ENCODE results near the gene PDS5B. TPM values are rescaled to one million over a fixed set of nuclear protein-coding genes. Genes with fewer than 3 reads are reported as not detected.

PDS5B gene
- polyA plus RNA-seq, 3 donors from 2014 or later = 29.3 to 49.2 (median 48.1) TPM

DNA sequence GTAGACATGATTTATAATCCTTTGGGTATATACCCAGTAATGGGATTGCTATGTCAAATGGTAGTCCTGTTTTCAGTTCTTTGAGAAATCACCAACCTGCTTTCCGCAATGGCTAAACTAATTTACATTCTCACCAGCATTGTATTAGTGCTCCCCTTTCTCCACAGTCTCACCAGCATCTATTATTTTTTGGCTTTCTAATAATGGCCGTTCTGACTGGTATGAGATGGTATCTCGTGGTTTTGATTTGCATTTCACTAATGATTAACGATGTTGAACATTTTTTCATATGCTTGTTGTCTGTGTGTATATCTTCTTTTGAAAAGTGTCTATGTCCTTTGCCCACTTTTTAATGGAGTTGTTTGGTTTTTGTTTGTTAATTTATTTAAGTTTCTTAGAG lies 165.1 kb downstream of the PDS5B start:
- H3K4me1 Mint-ChIP-seq = peaks cover 4 to 6% of the 10 kb centered on the region in 2 donors

DNA sequence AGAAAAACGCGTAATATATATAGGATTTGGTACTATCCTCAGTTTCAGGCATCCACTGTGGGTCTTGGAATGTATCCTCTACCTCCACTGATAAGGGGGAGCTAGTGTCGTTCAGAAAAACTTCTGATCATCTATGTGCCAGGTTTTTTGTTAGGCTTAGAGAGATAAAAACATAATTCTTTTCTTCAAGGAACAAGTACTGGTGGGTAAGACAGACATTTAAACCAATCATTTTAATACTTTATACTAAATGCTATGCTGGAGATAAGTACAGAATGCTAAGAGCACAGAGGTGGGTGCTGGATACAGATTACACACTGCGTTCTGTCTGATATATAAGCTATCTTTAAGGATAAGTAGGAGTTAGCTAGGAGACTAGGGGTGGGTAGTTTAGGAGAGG lies 166.1 kb downstream of the PDS5B start:
- Mint-ChIP-seq H3K4me3 (no peak overlapping the region), H3K36me3 (peaks cover 18 to 34% (median 22%) of the 10 kb centered on the region in 3 donors), H3K4me1 (no peaks in the 10 kb centered on the region), H3K9me3 (no peaks in the 10 kb centered on the region), H3K27me3 (ENCODE audit: low read depth in 3 of 3) (no peaks in the 10 kb centered on the region), H3K27ac (no peak overlapping the region)
- DNase-seq = no peak

More for the DNA sequence above, 165.1 kb downstream of the PDS5B start:
- no peaks in the 10 kb centered on the region for H3K27me3 Mint-ChIP-seq (ENCODE audit: low read depth in 3 of 3)
- no peak overlapping the region for H3K4me3 Mint-ChIP-seq
- H3K36me3 Mint-ChIP-seq = peaks cover 19 to 32% (median 20%) of the 10 kb centered on the region in 3 donors
- H3K27ac Mint-ChIP-seq = no peak overlapping the region
- DNase-seq = no peak
- H3K9me3 Mint-ChIP-seq = no peaks in the 10 kb centered on the region

DNA sequence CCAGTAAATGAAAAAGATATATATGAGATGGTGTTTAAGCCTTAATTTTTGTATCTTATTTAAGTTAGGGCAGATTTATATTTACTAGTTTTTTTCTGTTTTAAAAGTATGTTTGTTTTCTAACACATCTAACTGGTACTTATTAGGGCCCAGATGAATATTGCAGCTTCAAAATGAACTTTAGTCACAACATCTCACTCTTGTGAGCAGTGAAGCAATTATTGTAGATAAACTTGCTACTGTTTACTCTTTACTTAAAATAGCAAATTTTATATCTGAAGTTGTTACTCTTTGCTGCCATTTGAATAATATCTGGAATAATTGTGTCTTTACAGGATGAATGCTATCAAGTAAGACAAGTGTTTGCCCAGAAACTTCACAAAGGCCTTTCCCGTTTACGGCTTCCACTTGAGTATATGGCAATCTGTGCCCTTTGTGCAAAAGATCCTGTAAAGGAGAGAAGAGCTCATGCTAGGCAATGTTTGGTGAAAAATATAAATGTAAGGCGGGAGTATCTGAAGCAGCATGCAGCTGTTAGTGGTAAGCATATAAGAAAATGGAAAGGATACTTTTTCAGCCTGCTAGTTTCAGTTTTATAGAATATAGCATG lies 166.8 kb downstream of the PDS5B start:
- no peak for DNase-seq
- no peak overlapping the region for H3K4me3 Mint-ChIP-seq
- H3K4me1 Mint-ChIP-seq = no peaks in the 10 kb centered on the region
- H3K27ac Mint-ChIP-seq = peak overlapping the region in 1 of 6 donors; percentile 6
- no peaks in the 10 kb centered on the region for H3K9me3 Mint-ChIP-seq
- H3K27me3 Mint-ChIP-seq (ENCODE audit: low read depth in 3 of 3) = no peaks in the 10 kb centered on the region
- H3K36me3 Mint-ChIP-seq = peaks cover 18 to 37% (median 24%) of the 10 kb centered on the region in 3 donors

DNA sequence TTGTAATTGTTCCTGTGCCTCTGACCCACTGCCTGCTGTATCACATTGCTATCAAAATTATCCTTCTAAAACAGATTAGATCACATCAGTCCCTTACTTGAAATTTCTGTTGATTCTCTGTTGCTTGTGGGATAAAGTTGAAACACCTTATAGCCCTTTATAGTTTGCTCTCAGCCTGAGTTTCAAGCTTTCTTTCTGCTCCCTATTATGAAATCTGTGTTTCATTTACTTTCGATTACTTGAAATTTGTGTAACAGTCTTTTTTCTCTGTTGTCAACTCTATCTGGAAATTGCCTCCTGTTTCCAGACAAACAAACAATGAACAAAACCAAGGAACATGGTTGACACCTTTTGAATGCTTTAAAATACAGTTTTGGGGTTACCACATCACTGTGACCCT lies 167.9 kb downstream of the PDS5B start:
- H3K4me1 Mint-ChIP-seq = no peaks in the 10 kb centered on the region
- no peak overlapping the region for H3K4me3 Mint-ChIP-seq
- no peak for DNase-seq
- peaks cover 18 to 36% (median 29%) of the 10 kb centered on the region in 3 donors for H3K36me3 Mint-ChIP-seq
- H3K9me3 Mint-ChIP-seq = no peaks in the 10 kb centered on the region
- no peak overlapping the region for H3K27ac Mint-ChIP-seq
- no peaks in the 10 kb centered on the region for H3K27me3 Mint-ChIP-seq (ENCODE audit: low read depth in 3 of 3)

DNA sequence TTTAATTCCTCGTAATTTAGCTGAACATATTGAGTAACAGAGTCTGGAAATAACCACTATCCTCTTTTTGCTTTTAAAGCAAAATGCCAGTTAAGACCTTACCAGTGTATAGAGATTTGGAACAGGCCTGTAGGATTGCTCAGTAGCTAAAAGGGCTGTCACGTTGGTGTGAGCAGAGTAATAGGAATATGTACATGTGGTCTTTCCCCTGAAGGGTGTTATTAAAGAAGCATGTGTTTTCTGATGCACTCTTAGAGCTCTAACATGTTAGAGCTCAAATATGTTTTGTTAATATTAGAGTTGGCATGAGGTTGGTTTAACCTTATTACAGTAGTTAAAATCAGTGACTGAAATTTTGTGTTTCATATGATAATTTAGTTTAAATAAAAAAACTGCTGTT lies 172.9 kb downstream of the PDS5B start:
- no peaks in the 10 kb centered on the region for H3K4me1 Mint-ChIP-seq
- no peaks in the 10 kb centered on the region for H3K9me3 Mint-ChIP-seq
- no peak overlapping the region for H3K27ac Mint-ChIP-seq
- no peaks in the 10 kb centered on the region for H3K27me3 Mint-ChIP-seq (ENCODE audit: low read depth in 3 of 3)
- peaks cover 46 to 59% (median 55%) of the 10 kb centered on the region in 3 donors for H3K36me3 Mint-ChIP-seq
- H3K4me3 Mint-ChIP-seq = no peak overlapping the region
- no peak for DNase-seq

DNA sequence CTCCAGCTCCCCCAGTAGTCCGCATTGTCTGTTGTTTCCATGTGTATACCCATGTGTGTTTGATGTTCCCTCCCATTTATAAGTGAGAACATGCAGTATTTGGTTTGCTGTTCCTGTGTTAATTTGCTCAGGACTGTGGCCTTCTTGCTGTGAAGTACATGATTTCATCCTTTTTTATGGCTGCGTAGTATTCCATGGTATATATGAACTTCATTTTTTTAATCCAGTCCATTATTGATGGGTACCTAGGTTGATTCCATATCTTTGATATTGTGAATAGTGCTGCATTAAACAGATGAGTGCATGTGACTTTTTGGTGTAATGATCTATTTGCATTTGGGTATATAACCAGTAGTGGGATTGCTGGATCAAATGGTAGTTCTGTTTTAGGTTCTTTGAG lies 175.2 kb downstream of the PDS5B start:
- H3K4me1 Mint-ChIP-seq = no peaks in the 10 kb centered on the region
- no peaks in the 10 kb centered on the region for H3K9me3 Mint-ChIP-seq
- DNase-seq = no peak
- peaks cover 42 to 55% (median 44%) of the 10 kb centered on the region in 3 donors for H3K36me3 Mint-ChIP-seq
- no peaks in the 10 kb centered on the region for H3K27me3 Mint-ChIP-seq (ENCODE audit: low read depth in 3 of 3)
- no peak overlapping the region for H3K4me3 Mint-ChIP-seq
- no peak overlapping the region for H3K27ac Mint-ChIP-seq

DNA sequence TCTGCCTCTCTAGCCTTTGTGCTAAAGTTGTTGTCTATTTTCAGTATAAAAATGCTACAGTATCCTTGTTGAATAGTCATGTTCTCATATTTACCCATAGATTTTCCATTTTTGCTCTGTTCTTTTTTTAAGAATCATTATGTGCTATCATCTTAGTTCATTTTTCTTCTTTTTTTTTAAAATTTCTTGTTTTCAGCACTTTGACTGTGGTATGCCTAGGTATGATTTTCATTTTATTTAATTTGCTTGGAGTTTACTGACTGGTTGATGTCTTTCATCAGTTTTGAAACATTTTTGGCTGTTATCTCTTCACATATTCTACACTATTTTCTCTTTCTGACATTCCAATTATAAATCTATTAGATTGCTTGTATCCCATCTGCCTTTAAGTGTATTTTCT lies 192.9 kb downstream of the PDS5B start:
- Mint-ChIP-seq H3K27ac (no peak overlapping the region), H3K36me3 (peaks cover 21 to 25% (median 23%) of the 10 kb centered on the region in 3 donors), H3K4me1 (peaks cover 13 to 15% of the 10 kb centered on the region in 2 donors), H3K9me3 (no peaks in the 10 kb centered on the region), H3K4me3 (no peak overlapping the region), H3K27me3 (ENCODE audit: low read depth in 3 of 3) (peaks cover 0 to 2% (median 0%) of the 10 kb centered on the region in 3 donors)
- DNase-seq = no peak

DNA sequence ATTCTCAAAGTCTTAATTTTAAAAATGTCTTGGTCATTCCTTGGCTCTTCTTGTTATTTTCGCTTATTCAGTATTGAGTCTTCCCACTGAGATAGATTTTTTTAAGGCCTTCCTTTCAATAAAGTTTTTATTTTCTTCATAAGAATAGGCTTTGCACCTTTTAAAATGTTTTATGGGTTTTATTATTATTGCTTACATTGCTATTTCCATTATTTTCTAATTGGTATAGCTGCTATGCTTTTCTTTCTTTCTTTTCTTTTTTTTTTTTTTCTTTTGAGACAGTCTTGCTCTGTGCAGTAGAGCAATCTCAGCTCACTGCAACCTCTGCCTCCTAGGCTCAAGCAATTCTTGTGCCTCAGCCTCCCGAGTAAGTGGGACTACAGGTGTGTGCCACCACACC lies 195.7 kb downstream of the PDS5B start:
- no peak overlapping the region for H3K4me3 Mint-ChIP-seq
- DNase-seq = no peak
- peaks cover 14 to 22% (median 20%) of the 10 kb centered on the region in 3 donors for H3K36me3 Mint-ChIP-seq
- H3K27me3 Mint-ChIP-seq (ENCODE audit: low read depth in 3 of 3) = peaks cover 0 to 2% (median 0%) of the 10 kb centered on the region in 3 donors
- H3K9me3 Mint-ChIP-seq = no peaks in the 10 kb centered on the region
- peaks cover 13 to 20% of the 10 kb centered on the region in 2 donors for H3K4me1 Mint-ChIP-seq
- H3K27ac Mint-ChIP-seq = no peak overlapping the region

DNA sequence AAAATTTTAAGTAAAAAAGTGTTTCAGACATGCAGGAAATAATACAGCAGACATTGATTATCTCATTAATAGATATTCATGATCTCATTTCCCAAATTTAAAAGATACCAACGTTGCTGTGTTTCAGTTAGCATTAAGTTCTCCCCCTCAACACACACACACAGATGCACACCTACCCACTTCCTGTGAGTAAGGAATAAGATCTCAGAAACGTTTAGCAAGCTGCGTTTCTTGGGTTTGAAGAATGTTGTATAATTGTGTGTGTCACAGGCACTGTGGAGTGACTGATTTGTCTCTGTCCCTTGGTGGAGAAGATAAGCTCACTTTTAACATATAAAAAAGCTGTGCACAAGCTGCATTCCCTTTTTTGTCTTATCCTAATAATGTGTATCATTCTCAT lies 196.8 kb downstream of the PDS5B start:
- Mint-ChIP-seq H3K4me1 (peaks cover 13 to 20% of the 10 kb centered on the region in 2 donors), H3K9me3 (no peaks in the 10 kb centered on the region), H3K27ac (peak overlapping the region in 2 of 6 donors; percentile 19 to 50), H3K36me3 (peaks cover 11 to 22% (median 16%) of the 10 kb centered on the region in 3 donors), H3K4me3 (no peak overlapping the region), H3K27me3 (ENCODE audit: low read depth in 3 of 3) (peaks cover 0 to 2% (median 0%) of the 10 kb centered on the region in 3 donors)
- no peak for DNase-seq

DNA sequence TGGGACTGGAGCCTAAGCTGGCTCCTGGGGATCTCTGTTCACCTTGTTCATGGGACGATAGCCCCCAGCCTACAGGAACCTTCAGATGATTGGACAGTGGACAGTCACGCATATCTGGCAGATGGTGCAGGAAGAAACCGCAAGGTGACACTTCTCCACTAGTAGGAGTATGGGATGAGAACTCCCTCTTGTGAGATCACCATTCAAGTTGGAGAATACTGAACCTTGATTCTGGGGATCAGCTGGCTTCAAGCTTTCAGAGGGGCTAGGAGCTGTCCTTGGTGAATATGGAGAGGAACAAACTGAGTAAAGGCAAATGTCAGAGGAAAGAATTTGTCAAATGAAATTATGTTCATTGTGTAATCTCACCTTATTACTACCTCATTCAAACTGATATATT lies 204.5 kb downstream of the PDS5B start:
- peaks cover 0 to 3% (median 3%) of the 10 kb centered on the region in 3 donors for H3K36me3 Mint-ChIP-seq

DNA sequence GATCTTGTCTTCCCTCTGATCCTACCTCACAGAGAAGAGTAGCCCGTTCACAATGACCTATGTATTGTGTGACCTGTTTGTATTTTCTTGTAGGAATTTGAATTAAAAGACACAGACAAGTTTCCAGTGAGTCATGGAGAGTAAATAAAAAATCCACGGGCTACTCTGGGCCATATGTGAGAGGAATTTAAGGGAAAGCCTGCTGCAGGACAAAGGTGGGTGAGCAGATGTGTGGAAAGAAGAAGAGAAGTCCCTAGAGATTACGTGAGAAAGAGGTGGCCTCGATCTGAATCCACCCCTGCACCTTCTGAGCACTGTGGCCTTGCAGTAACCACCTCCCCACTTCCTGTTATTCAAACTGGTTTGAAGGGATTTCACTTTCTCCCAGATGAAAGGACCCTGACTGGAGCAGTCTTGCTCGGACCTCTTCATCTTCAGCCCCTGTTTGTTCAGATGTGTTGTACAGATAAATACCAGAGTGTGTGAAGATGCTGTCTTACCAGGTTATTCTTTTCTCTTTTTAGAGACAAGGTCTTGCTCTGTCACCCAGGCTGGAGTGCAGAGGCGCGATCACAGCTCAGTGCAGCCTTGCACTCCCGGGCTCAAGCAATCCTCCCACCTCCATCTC lies 205.4 kb downstream of the PDS5B start:
- Mint-ChIP-seq H3K27me3 (ENCODE audit: low read depth in 3 of 3) (peaks cover 0 to 4% (median 0%) of the 10 kb centered on the region in 3 donors), H3K36me3 (peaks cover 0 to 4% (median 3%) of the 10 kb centered on the region in 3 donors), H3K4me3 (peak overlapping the region; percentile 9 to 72 (median 62)), H3K4me1 (peaks cover 21 to 24% of the 10 kb centered on the region in 2 donors), H3K9me3 (no peaks in the 10 kb centered on the region), H3K27ac (peak overlapping the region; percentile 13 to 81 (median 55))
- DNase-seq = peak; percentile 22 to 35 (median 33)

More for the DNA sequence above, 204.5 kb downstream of the PDS5B start:
- no peaks in the 10 kb centered on the region for H3K27me3 Mint-ChIP-seq (ENCODE audit: low read depth in 3 of 3)
- H3K27ac Mint-ChIP-seq = peak overlapping the region in 1 of 6 donors; percentile 0
- peak overlapping the region in 1 of 5 donors; percentile 37 for H3K4me3 Mint-ChIP-seq
- DNase-seq = no peak
- no peaks in the 10 kb centered on the region for H3K9me3 Mint-ChIP-seq
- peaks cover 21 to 24% of the 10 kb centered on the region in 2 donors for H3K4me1 Mint-ChIP-seq

DNA sequence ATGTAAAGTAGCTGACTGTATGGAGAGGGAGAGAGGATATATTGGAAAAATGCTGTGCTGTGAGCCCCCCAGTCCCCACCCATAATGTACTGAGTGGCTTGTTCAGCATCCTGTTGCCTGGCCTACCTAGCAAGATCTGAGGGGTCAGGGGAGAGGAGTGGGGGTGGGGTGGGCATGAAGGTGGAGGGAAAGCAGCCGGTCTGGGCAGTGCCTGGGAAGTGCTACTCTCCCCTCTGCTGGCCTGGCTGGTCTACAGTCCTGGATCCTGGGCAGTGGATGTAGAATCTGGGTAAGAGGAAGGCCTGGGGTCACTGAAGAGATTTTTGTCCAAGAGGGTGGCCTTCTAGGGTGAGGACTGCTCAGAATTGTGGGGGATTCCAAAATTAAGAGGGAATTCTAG lies 210.5 kb downstream of the PDS5B start:
- Mint-ChIP-seq H3K27ac (no peak overlapping the region), H3K9me3 (peaks cover 0 to 2% (median 0%) of the 10 kb centered on the region in 6 donors), H3K4me3 (no peak overlapping the region), H3K36me3 (peaks cover 0 to 8% (median 3%) of the 10 kb centered on the region in 3 donors), H3K27me3 (ENCODE audit: low read depth in 3 of 3) (peaks cover 0 to 13% (median 5%) of the 10 kb centered on the region in 3 donors), H3K4me1 (peaks cover 9 to 10% of the 10 kb centered on the region in 2 donors)
- DNase-seq = no peak

DNA sequence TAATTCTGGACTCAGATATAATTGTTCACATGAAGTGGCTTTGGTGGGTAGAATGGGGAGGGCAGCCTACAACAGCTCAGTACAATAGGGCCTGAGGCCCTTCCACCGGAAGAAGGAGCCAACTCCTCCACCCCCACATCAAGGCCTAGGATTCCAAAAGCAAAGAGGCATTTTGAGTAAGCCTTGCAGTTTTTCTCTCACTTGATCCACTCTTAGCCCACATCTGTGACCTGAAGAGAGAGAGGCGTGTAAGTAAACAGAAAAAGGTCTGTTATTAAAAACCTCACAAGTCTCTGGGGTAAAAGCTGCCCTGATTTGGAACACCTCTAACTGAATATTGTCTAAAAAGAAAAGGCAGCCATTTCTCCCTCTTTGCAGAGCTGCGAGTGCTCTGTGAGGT lies 215.9 kb downstream of the PDS5B start:
- Mint-ChIP-seq H3K9me3 (peaks cover 0 to 4% (median 0%) of the 10 kb centered on the region in 6 donors), H3K27ac (no peak overlapping the region), H3K4me3 (no peak overlapping the region), H3K4me1 (no peaks in the 10 kb centered on the region), H3K27me3 (ENCODE audit: low read depth in 3 of 3) (peaks cover 0 to 18% (median 6%) of the 10 kb centered on the region in 3 donors), H3K36me3 (peaks cover 0 to 4% (median 3%) of the 10 kb centered on the region in 3 donors)
- DNase-seq = no peak

DNA sequence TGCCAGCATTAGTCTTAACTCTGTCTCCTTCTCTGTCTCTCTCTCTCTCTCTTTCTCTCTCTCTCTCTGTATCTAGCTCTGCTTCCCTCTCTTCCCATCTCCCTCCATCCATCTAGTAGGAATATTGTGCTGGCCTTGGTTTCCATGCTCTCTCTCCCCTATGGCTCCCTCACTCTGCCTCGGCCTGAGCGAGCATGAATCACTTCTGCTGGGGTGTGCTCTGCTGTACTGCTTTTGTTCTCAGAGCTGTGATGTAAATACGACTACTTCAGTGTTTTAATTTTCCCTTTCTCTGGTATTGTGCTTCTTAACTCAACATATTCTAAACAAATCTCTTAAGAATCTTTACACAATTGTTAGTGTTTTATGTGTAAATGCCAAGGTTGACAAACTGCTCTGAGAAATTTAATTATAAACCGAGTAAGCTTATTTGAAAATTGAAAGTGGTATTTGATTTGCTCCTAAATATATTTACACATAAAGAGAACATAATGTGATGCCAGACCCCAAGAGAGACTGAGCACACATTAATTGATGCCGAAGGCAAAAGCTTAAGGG lies 218.5 kb downstream of the PDS5B start:
- H3K27ac Mint-ChIP-seq = no peak overlapping the region
- H3K27me3 Mint-ChIP-seq (ENCODE audit: low read depth in 3 of 3) = peaks cover 0 to 18% (median 6%) of the 10 kb centered on the region in 3 donors
- H3K36me3 Mint-ChIP-seq = no peaks in the 10 kb centered on the region
- H3K9me3 Mint-ChIP-seq = peaks cover 0 to 4% (median 0%) of the 10 kb centered on the region in 6 donors
- DNase-seq = no peak
- no peaks in the 10 kb centered on the region for H3K4me1 Mint-ChIP-seq
- H3K4me3 Mint-ChIP-seq = no peak overlapping the region
